IMR-90 (cell line): ENCODE results near the gene PAM. TPM values are rescaled to one million over a fixed set of nuclear protein-coding genes. Genes with fewer than 3 reads are reported as not detected.

ENCODE experiments used
- ATAC-seq: fragments of 200-7000 bp; cut with Tn5 transposase; 2 replicates; pipeline ENCODE4 v1.9.1; 2020; ENCODE audit warnings: low read depth, mild to moderate bottlenecking, moderate library complexity
- BruUV-seq: library from RNA; stranded (reverse); fragments of 400-500 nt; replicated peaks from 2 replicates; lab custom pipeline; 2021; lab: Mats Ljungman, UMichigan
- CTCF ChIA-PET: fragments of 300-600 bp; formaldehyde crosslinking; extraction: SDS; loops from one replicate; lab custom pipeline; 2021; ENCODE audit warnings: antibody characterized with exemption; lab: Yijun Ruan, JAX
- POLR2A ChIA-PET: fragments of 300-600 bp; sonication (Branson Sonifier 250); formaldehyde crosslinking; loops from one replicate; lab custom pipeline; 2022; ENCODE audit warnings: antibody characterized with exemption; ENCODE audit not compliant: unreplicated experiment; lab: Charles Lee
- DNase-seq: peaks from one replicate; pipeline ENCODE4 v3.0.0; 2013
- H2AFZ ChIP-seq: replicated peaks from 2 replicates; pipeline ENCODE3; 2013; ENCODE audit warnings: low read length, mild to moderate bottlenecking; ENCODE audit not compliant: poor library complexity
- H2AK5ac ChIP-seq: 2 replicates; pipeline ENCODE4 v1.6.1; 2013; ENCODE audit warnings: low read depth, low read length, inconsistent platforms
- H2AK9ac ChIP-seq: replicated peaks from 2 replicates; pipeline ENCODE3; 2013; ENCODE audit warnings: mild to moderate bottlenecking, low read depth, low read length, moderate library complexity; ENCODE audit not compliant: poor library complexity
- H2BK120ac ChIP-seq: 2 replicates; pipeline ENCODE4 v1.6.1; 2013; ENCODE audit warnings: low read depth, low read length, inconsistent platforms
- H2BK15ac ChIP-seq: 3 replicates; pipeline ENCODE4 v1.6.1; 2013; ENCODE audit warnings: low read depth, low read length, inconsistent platforms
- H2BK20ac ChIP-seq: 2 replicates; pipeline ENCODE4 v1.6.1; 2013; ENCODE audit warnings: low read depth, mild to moderate bottlenecking, inconsistent platforms, low read length, moderate library complexity
- H2BK5ac ChIP-seq: 2 replicates; pipeline ENCODE4 v1.6.1; 2013; ENCODE audit warnings: mild to moderate bottlenecking, low read depth, low read length, inconsistent platforms; ENCODE audit not compliant: poor library complexity, severe bottlenecking
- H3K14ac ChIP-seq: replicated peaks from 2 replicates; pipeline ENCODE4 v1.6.1; 2013; ENCODE audit warnings: low read depth, low read length, inconsistent platforms
- H3K18ac ChIP-seq: 2 replicates; pipeline ENCODE4 v1.6.1; 2013; ENCODE audit warnings: low read depth, low read length, control low read depth
- H3K23ac ChIP-seq: 2 replicates; pipeline ENCODE4 v1.6.1; 2013; ENCODE audit warnings: low read depth, low read length, inconsistent platforms
- H3K27ac ChIP-seq: 2 replicates; pipeline ENCODE4 v1.5.1; 2013; ENCODE audit warnings: mild to moderate bottlenecking, control low read depth, low read length; ENCODE audit not compliant: insufficient read depth
- H3K27me3 ChIP-seq: 2 replicates; pipeline ENCODE4 v1.6.1; 2013; ENCODE audit warnings: low read length; ENCODE audit not compliant: control insufficient read depth, insufficient read depth
- H3K36me3 ChIP-seq: 2 replicates; pipeline ENCODE4 v1.6.1; 2013; ENCODE audit warnings: low read length, mixed read lengths; ENCODE audit not compliant: control insufficient read depth, insufficient read depth
- H3K4ac ChIP-seq: 2 replicates; pipeline ENCODE4 v1.6.1; 2013; ENCODE audit warnings: low read depth, low read length, inconsistent platforms
- H3K4me1 ChIP-seq: 2 replicates; pipeline ENCODE4 v1.6.1; 2013; ENCODE audit warnings: low read length, mixed read lengths; ENCODE audit not compliant: control insufficient read depth, insufficient read depth
- H3K4me2 ChIP-seq: 2 replicates; pipeline ENCODE4 v1.6.1; 2013; ENCODE audit warnings: low read depth, mild to moderate bottlenecking, control low read depth, low read length, moderate library complexity
- H3K4me3 ChIP-seq: 2 replicates; pipeline ENCODE4 v1.5.1; 2013; ENCODE audit warnings: low read depth, mild to moderate bottlenecking, control low read depth, low read length, moderate library complexity; ENCODE audit not compliant: insufficient read depth
- H3K56ac ChIP-seq: 2 replicates; pipeline ENCODE4 v1.6.1; 2013; ENCODE audit warnings: low read length, inconsistent platforms; ENCODE audit not compliant: insufficient read depth; ENCODE audit errors: extremely low read depth
- H3K79me1 ChIP-seq, 2 experiments: 2 replicates each; pipeline ENCODE4 v1.6.1; 2013; ENCODE audit warnings: low read length in 2 of 2, inconsistent platforms in 1 of 2, low read depth in 1 of 2
- H3K9ac ChIP-seq: 2 replicates; pipeline ENCODE4 v1.6.1; 2013; ENCODE audit warnings: low read depth, low read length, control low read depth
- H3K9me1 ChIP-seq: 2 replicates; pipeline ENCODE4 v1.6.1; 2013; ENCODE audit warnings: low read length, inconsistent platforms; ENCODE audit not compliant: insufficient read depth
- H3K9me3 ChIP-seq: 2 replicates; pipeline ENCODE4 v1.6.1; 2013; ENCODE audit warnings: low read length; ENCODE audit not compliant: control insufficient read depth, insufficient read depth
- H4K20me1 ChIP-seq: 2 replicates; pipeline ENCODE4 v1.6.1; 2013; ENCODE audit warnings: low read length, inconsistent platforms; ENCODE audit not compliant: insufficient read depth
- H4K5ac ChIP-seq: 2 replicates; pipeline ENCODE4 v1.6.1; 2013; ENCODE audit warnings: mild to moderate bottlenecking, low read depth, low read length, control low read depth
- H4K8ac ChIP-seq, 2 experiments: 2 replicates each; pipeline ENCODE4 v1.6.1; 2013; ENCODE audit warnings: low read depth in 2 of 2, low read length in 2 of 2, control low read depth in 1 of 2, inconsistent platforms in 1 of 2
- H4K91ac ChIP-seq: 2 replicates; pipeline ENCODE4 v1.6.1; 2013; ENCODE audit warnings: low read depth, low read length, inconsistent platforms; ENCODE audit not compliant: insufficient read depth
- BHLHE40 ChIP-seq: fragments of 150-350 bp; IDR thresholded peaks from 2 replicates; pipeline ENCODE4 v1.6.1; 2016; ENCODE audit warnings: mild to moderate bottlenecking, low read depth, low read length
- CEBPB ChIP-seq: IDR thresholded peaks from 2 replicates; pipeline ENCODE4 v1.6.1; 2012; ENCODE audit warnings: low read depth, low read length, improper control_type of control experiment
- ELK1 ChIP-seq: fragments of 150-350 bp; IDR thresholded peaks from 2 replicates; pipeline ENCODE4 v1.6.1; 2016; ENCODE audit warnings: low read depth, mild to moderate bottlenecking, low read length, moderate library complexity, borderline replicate concordance
- FOS ChIP-seq: fragments of 150-350 bp; IDR thresholded peaks from 2 replicates; pipeline ENCODE4 v1.6.1; 2016; ENCODE audit warnings: low read depth, low read length
- MAFK ChIP-seq: IDR thresholded peaks from 2 replicates; pipeline ENCODE4 v1.6.1; 2012; ENCODE audit warnings: low read depth, low read length, improper control_type of control experiment
- MAZ ChIP-seq: IDR thresholded peaks from 2 replicates; pipeline ENCODE4 v1.6.1; 2012; ENCODE audit warnings: low read depth, mild to moderate bottlenecking, low read length, improper control_type of control experiment, moderate library complexity, borderline replicate concordance
- MXI1 ChIP-seq: IDR thresholded peaks from 2 replicates; pipeline ENCODE4 v1.6.1; 2012; ENCODE audit warnings: low read depth, mild to moderate bottlenecking, low read length, moderate library complexity, borderline replicate concordance
- POLR2A ChIP-seq: IDR thresholded peaks from 2 replicates; pipeline ENCODE4 v1.6.1; 2012; ENCODE audit warnings: mild to moderate bottlenecking, low read depth, low read length
- RAD21 ChIP-seq: IDR thresholded peaks from 2 replicates; pipeline ENCODE4 v1.6.1; 2012; ENCODE audit warnings: low read length, improper control_type of control experiment
- RFX5 ChIP-seq: IDR thresholded peaks from 2 replicates; pipeline ENCODE4 v1.8.0; 2012; ENCODE audit warnings: low read depth, mild to moderate bottlenecking, low read length, moderate library complexity
- SMC3 ChIP-seq: fragments of 150-350 bp; IDR thresholded peaks from 2 replicates; pipeline ENCODE4 v1.6.1; 2016; ENCODE audit warnings: low read depth, mild to moderate bottlenecking, antibody characterized with exemption, low read length, moderate library complexity
- WGBS, 2 experiments: methylation state at CpG; one replicate each; pipeline versions ENCODE4 v1.1.5 to v1.1.7; 2013; ENCODE audit warnings: missing lambda C conversion rate in 2 of 2; ENCODE audit not compliant: insufficient read length in 1 of 2; ENCODE audit errors: extremely low coverage in 2 of 2; 5-methylcytosine and 5-hydroxymethylcytosine counted together
- dilution Hi-C: fragments of 300-500 bp; cut with HindIII; formaldehyde crosslinking; loops from one replicate; pipeline ENCODE4 v1.14.3; 2018; ENCODE audit warnings: low sequenced_read_pairs; ENCODE audit not compliant: unreplicated experiment
- in situ Hi-C: fragments of 300-500 bp; cut with MboI; formaldehyde crosslinking; loops from 3 replicates; pipeline ENCODE4 v1.14.3; 2019; ENCODE audit warnings: low sequenced_read_pairs, inconsistent platforms, mixed read lengths
- intact Hi-C: fragments of 100-400 bp; cut with micrococcal nuclease; formaldehyde crosslinking; loops from 2 replicates; pipeline ENCODE4 v1.10.0; 2022
- polyA plus RNA-seq, 3 experiments: library from polyadenylated mRNA; depleted of rRNA; stranded (reverse); fragments of >200 nt; gene quantifications; 2 replicates each; pipeline ENCODE4 v1.2.3, GENCODE V29; 2012; ENCODE audit warnings: low replicate concordance in 1 of 3
- total RNA-seq: library from RNA; depleted of rRNA; stranded (reverse); fragments of >200 nt; gene quantifications from 2 replicates; pipeline ENCODE4 v1.2.3, GENCODE V29; 2012
- TF ChIP-seq, protein P1 (sequence below): fragments of 150-350 bp; IDR thresholded peaks from 2 replicates; pipeline ENCODE4 v1.6.1; 2017; ENCODE audit warnings: mild to moderate bottlenecking, antibody characterized with exemption, low read length, low read depth

The PAM gene
- total and polyA plus RNA-seq, 2 of the 4 experiments (the other 2 are of a cell fraction) = 115 to 179 TPM

DNA sequence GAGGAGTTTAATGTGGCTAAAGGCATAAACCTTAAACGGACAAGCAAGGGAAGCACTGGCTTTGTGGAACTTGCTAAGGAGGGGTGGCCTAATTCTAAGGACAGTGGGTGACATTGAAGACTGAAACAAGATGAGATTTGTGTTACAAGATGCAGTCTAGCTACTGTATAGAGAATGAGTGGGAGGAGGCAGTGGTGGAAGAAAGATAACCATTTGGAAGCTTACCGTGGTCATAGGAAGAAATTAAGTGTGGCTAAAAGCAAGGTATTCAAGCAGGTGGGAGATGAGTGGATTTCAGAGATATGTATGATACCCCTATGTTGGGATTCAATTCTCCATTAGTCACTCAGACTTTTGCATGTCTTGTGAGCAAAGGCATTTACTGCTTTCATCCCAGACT is 4.6 kb downstream of the PAM start:
- Histone ChIP-seq H2AK9ac (no peak overlapping the region), H3K9ac (no peak overlapping the region), H2BK5ac (no peak overlapping the region), H3K9me1 (peaks cover 4% of the 10 kb centered on the region; the same call in 1 of the 2 replicates), H3K4ac (no peak overlapping the region), H3K27me3 (no peaks in the 10 kb centered on the region), H3K9me3 (no peaks in the 10 kb centered on the region), H2BK15ac (no peak overlapping the region), H3K18ac (peak overlapping the region; percentile 11; the same call in 1 of the 2 replicates), H3K14ac (peak overlapping the region; percentile 65; the same call in 1 of the 2 replicates), H3K27ac (no peak overlapping the region), H4K5ac (no peak overlapping the region), H3K79me1 (peaks cover 34 to 77% of the 10 kb centered on the region in 2 experiments), H3K56ac (no peak overlapping the region), H2AFZ (no peak overlapping the region), H2BK20ac (no peak overlapping the region), H2AK5ac (no peak overlapping the region), H3K4me3 (no peak overlapping the region), H4K8ac (no peak overlapping the region), H3K4me2 (no peak overlapping the region), H4K91ac (no peak overlapping the region), H3K36me3 (no peaks in the 10 kb centered on the region; the same call in 1 of the 2 replicates), H4K20me1 (peaks cover 36% of the 10 kb centered on the region), H3K23ac (no peak overlapping the region), H2BK120ac (no peak overlapping the region), H3K4me1 (peaks cover 8% of the 10 kb centered on the region)
- BruUV-seq = no TSS peak
- TF ChIP-seq POLR2A (no peak), MXI1 (no peak), ELK1 (no peak), SMC3 (no peak), MAFK (no peak), RFX5 (no peak), RAD21 (no peak), FOS (no peak), MAZ (no peak), CEBPB (no peak), BHLHE40 (no peak)
- TF ChIP-seq, protein P1, sequence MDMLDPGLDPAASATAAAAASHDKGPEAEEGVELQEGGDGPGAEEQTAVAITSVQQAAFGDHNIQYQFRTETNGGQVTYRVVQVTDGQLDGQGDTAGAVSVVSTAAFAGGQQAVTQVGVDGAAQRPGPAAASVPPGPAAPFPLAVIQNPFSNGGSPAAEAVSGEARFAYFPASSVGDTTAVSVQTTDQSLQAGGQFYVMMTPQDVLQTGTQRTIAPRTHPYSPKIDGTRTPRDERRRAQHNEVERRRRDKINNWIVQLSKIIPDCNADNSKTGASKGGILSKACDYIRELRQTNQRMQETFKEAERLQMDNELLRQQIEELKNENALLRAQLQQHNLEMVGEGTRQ = no peak
- ChIA-PET POLR2A (no interaction called here), CTCF (no interaction called here)
- ATAC-seq (no peak), DNase-seq (no peak)
- dilution Hi-C loops = no loop called here
- intact Hi-C loops = loop anchor here (5.0 to 10.0 kb wide), 2 partner anchors 108 to 365 kb away; partner anchors contain the start of genes GIN1 and PPIP5K2
- in situ Hi-C loops = loop anchor here (10.0 kb wide), 1 partner anchor 365 kb away; the partner anchor contains the start of genes GIN1 and PPIP5K2
- 44% methylated on average over 1 of the region's 2 CpGs; no CpG with 5 or more reads in 1 of the 2 experiments for WGBS, 2 experiments
